Effector memory CD8-positive, alpha-beta T cell (primary cell): ENCODE results near the gene ACAD11.
"Not testable (repeated sequence)": the region's sequence is repeated elsewhere in the genome, so short reads cannot be mapped to it uniquely, and the experiment has no call there.

Experiments
- ATAC-seq: fragments of 150-1000 bp; cut with Tn5 transposase; replicated peaks from 2 replicates; pipeline ENCODE4 v1.10.0; 2021; ENCODE audit warnings: mild to moderate bottlenecking, moderate library complexity
- DNase-seq, 3 experiments: peaks; one replicate each; pipeline ENCODE4 v3.0.0; 2021
- H3K27ac Mint-ChIP-seq, 2 donors: one replicate each; pipeline ENCODE4 v1.8.0; 2022; ENCODE audit warnings: mild to moderate bottlenecking in 2 of 2, mixed read lengths in 2 of 2, moderate library complexity in 2 of 2
- H3K27me3 Mint-ChIP-seq, 2 donors: one replicate each; pipeline ENCODE4 v1.8.0; 2022; ENCODE audit warnings: mixed read lengths in 2 of 2
- H3K36me3 Mint-ChIP-seq: one replicate; pipeline ENCODE4 v1.8.0; 2022; ENCODE audit warnings: mild to moderate bottlenecking, moderate library complexity, mixed read lengths; ENCODE audit not compliant: insufficient read depth
- H3K4me1 Mint-ChIP-seq, 2 donors: one replicate each; pipeline ENCODE4 v1.8.0; 2022; ENCODE audit warnings: low read depth in 2 of 2, mixed read lengths in 2 of 2
- H3K4me3 Mint-ChIP-seq, 2 donors: one replicate each; pipeline ENCODE4 v1.8.0; 2022; ENCODE audit warnings: mild to moderate bottlenecking in 2 of 2, mixed read lengths in 2 of 2, moderate library complexity in 2 of 2
- H3K9me3 Mint-ChIP-seq, 2 donors: one replicate each; pipeline ENCODE4 v1.8.0; 2022; ENCODE audit warnings: mixed read lengths in 2 of 2

ACAD11 gene

DNA sequence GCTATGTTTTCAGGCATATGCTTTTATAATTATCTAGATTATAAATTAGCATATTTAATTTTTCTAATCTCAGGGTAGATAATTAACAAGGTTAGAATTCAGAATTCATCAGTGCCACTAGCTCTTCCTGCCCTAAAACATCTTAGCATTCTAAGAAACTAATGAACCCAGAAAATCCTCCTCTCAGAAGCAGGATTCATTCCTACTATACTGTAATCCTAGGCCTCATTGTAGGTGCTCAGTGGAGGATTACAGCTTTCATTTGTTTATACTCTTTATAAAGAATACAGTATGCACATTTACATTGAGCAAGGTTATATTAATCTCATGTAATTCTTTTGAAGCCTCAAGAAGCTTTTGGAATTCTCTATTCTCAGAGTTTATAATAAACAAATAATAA is 20.9 kb downstream of the ACAD11 start:
- H3K27ac Mint-ChIP-seq = no peak overlapping the region
- no peak for DNase-seq
- H3K36me3 Mint-ChIP-seq = peaks cover 23% of the 10 kb centered on the region
- no peak for ATAC-seq
- H3K4me1 Mint-ChIP-seq = peaks cover 0 to 7% of the 10 kb centered on the region in 2 donors
- no peaks in the 10 kb centered on the region for H3K27me3 Mint-ChIP-seq
- no peaks in the 10 kb centered on the region for H3K9me3 Mint-ChIP-seq
- H3K4me3 Mint-ChIP-seq = no peak overlapping the region

DNA sequence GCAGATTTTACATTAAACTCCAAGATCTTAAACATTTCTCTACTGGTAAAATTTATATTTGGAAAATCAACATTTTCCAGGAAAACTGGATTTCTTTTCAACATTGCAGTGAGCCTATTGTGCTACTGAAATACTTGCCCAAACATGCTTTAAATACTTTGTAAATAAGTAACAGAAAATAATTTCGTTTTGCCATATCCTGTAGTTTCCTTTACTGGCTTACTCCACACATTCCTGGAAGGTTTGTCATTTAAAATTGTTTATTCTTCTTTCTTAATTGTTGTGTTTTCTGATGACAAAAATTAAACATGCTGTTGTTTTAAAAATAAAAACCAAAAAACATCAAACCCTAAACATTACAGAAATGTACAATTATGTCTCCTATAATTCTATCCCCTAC is 22.0 kb downstream of the ACAD11 start:
- Mint-ChIP-seq H3K9me3 (no peaks in the 10 kb centered on the region), H3K36me3 (peaks cover 23% of the 10 kb centered on the region), H3K4me3 (no peak overlapping the region), H3K27ac (no peak overlapping the region), H3K4me1 (no peaks in the 10 kb centered on the region), H3K27me3 (no peaks in the 10 kb centered on the region)
- DNase-seq (no peak), ATAC-seq (no peak)

DNA sequence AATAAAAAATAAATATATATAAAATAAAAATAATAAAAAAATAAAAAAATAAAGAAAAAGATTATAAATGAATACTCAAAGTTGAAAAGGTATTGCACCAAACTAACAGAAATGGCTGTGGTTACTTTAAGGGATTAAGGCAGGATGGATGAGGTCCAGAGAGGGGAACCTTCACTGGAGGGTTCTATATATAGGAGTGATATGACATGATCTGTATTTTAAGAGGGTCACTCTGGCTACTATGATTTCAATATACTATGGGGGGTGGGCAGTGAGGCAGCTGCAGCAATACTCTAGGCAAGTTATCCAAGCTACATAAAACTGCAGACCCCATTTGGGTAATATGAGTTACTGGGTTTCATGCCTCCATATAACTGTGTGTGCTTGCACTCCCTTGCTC is 24.6 kb downstream of the ACAD11 start:
- H3K27me3 Mint-ChIP-seq = no peaks in the 10 kb centered on the region
- no peak overlapping the region for H3K4me3 Mint-ChIP-seq
- no peaks in the 10 kb centered on the region for H3K4me1 Mint-ChIP-seq
- DNase-seq = no peak
- H3K36me3 Mint-ChIP-seq = peaks cover 21% of the 10 kb centered on the region
- no peaks in the 10 kb centered on the region for H3K9me3 Mint-ChIP-seq
- H3K27ac Mint-ChIP-seq = no peak overlapping the region
- ATAC-seq = no peak

DNA sequence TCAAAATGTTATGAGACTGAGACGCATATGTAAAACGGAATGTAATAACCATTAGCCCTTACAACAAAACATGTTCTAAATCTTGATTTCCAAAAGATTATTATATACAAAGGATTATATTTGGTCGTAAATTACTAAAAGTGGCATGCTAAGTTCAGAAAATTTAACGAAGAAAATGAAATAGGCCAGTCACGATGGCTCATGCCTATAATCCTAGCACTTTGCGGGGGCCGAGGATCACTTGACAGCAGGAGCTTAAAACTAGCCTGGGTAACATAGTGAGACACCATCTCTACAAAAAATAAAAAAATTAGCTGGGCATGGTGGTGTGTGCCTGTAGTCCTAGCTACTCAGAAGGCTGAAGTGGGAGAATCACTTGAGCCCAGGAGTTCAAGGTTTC is 29.0 kb downstream of the ACAD11 start:
- no peak for DNase-seq
- Mint-ChIP-seq H3K27me3 (no peaks in the 10 kb centered on the region), H3K9me3 (no peaks in the 10 kb centered on the region), H3K4me3 (no peak overlapping the region), H3K27ac (no peak overlapping the region), H3K4me1 (no peaks in the 10 kb centered on the region), H3K36me3 (peaks cover 4% of the 10 kb centered on the region)
- no peak for ATAC-seq

DNA sequence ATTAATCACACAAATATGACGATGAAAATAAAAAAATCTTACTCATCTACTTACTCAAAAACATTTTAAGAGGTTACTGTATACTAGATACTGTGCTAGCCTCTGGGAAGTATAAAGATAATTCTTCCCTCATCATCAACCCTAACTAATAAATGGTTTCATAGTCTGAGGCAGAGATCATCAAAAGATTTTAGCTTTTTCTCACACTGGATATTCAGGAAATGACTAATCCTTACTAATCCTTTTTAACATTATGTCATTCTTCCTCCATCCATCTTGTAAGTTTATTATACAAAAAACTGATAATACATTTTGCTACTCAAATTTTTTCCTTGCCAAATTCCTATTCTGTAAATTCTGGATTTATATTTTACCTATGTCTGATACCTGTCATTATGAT is 29.7 kb downstream of the ACAD11 start:
- no peak overlapping the region for H3K27ac Mint-ChIP-seq
- H3K27me3 Mint-ChIP-seq = no peaks in the 10 kb centered on the region
- DNase-seq (no peak), ATAC-seq (no peak)
- peaks cover 4% of the 10 kb centered on the region for H3K36me3 Mint-ChIP-seq
- H3K4me3 Mint-ChIP-seq = no peak overlapping the region
- no peaks in the 10 kb centered on the region for H3K4me1 Mint-ChIP-seq
- H3K9me3 Mint-ChIP-seq = no peaks in the 10 kb centered on the region

DNA sequence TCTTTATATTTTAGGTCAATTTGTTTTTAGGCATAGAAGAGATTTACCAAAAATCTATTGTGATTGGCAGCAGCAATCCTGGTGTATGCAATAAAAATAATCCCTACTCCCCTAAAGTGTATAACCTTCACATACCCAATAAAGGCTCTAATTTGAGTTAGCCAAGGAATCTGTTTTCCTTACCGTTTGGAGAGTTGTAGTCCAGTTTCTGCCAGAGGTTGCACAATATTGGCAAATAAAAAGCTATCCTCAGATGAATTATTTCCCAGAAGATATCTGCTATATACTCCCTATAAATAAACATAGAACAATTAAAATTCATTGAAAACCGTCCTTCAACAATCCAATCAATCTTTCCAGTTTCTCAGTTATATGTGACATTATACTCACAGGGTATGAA is 31.5 kb downstream of the ACAD11 start:
- Mint-ChIP-seq H3K36me3 (peaks cover 4% of the 10 kb centered on the region), H3K27ac (no peak overlapping the region), H3K4me1 (no peaks in the 10 kb centered on the region), H3K4me3 (no peak overlapping the region), H3K9me3 (no peaks in the 10 kb centered on the region), H3K27me3 (no peaks in the 10 kb centered on the region)
- DNase-seq = no peak
- no peak for ATAC-seq

DNA sequence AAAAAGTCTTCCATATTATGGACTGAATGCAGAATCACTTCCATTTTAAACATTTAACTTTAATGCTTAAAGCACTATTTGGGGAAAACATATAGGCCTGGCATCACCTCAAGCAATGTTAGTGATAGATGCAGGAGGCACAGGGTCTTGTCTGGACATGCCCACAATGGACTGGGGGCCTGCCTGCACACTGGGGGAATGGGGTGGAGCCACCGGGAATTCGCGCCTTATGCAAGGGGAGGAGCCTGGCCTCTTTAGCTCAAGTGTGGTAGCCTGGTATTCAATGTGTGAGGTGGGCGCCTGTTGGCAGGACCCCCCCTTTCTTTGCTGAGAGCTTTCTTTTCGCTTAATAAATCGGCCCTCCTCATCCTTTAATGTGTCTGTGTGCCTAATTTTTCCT is 32.7 kb downstream of the ACAD11 start:
- no peaks in the 10 kb centered on the region for H3K9me3 Mint-ChIP-seq
- no peak overlapping the region for H3K4me3 Mint-ChIP-seq
- no peak for DNase-seq
- H3K4me1 Mint-ChIP-seq = no peaks in the 10 kb centered on the region
- ATAC-seq = no peak
- no peaks in the 10 kb centered on the region for H3K27me3 Mint-ChIP-seq
- no peak overlapping the region for H3K27ac Mint-ChIP-seq
- H3K36me3 Mint-ChIP-seq = peaks cover under 1% of the 10 kb centered on the region

DNA sequence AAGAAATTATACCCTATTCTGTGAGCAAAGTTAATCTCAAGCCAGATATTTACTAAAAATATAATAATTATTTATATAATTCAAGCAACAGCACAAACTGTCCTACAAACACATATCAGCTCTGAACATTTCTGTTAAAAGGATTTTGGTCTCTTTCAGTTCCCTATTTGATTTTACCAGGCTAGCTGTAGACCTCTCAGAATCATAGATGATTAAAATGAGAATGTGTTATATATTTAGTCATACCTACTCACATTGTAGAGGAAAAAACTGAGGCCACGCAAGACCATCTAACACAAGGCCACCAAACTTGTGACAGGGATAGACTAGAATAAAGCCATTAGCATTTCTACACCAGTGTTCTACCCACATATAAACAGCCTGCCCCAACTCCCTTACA is 34.0 kb downstream of the ACAD11 start:
- no peaks in the 10 kb centered on the region for H3K4me1 Mint-ChIP-seq
- no peak overlapping the region for H3K4me3 Mint-ChIP-seq
- DNase-seq (no peak), ATAC-seq (no peak)
- no peak overlapping the region for H3K27ac Mint-ChIP-seq
- H3K36me3 Mint-ChIP-seq = peaks cover 3% of the 10 kb centered on the region
- no peaks in the 10 kb centered on the region for H3K27me3 Mint-ChIP-seq
- no peaks in the 10 kb centered on the region for H3K9me3 Mint-ChIP-seq

DNA sequence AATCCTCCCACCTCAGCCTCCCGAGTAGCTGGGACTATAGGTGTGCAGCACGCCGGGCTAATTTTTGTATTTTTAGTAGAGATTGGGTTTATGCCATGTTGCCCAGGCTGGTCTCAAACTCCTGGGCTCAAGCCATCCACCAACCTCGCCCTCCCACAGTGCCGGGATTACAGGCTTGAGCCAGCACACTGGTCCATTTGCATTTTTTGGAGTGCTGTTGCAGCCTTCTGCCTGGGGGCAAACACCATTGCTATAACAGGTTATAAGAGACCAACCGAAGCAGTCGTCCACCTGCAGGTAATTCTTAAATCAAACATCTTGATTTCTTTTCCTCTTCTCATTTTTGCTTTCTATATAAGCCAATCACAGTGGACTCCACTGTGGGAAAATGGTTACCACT is 34.8 kb downstream of the ACAD11 start:
- ATAC-seq (no peak), DNase-seq (no peak)
- H3K9me3 Mint-ChIP-seq = no peaks in the 10 kb centered on the region
- H3K4me3 Mint-ChIP-seq = no peak overlapping the region
- H3K36me3 Mint-ChIP-seq = peaks cover 3% of the 10 kb centered on the region
- no peak overlapping the region for H3K27ac Mint-ChIP-seq
- H3K27me3 Mint-ChIP-seq = no peaks in the 10 kb centered on the region
- H3K4me1 Mint-ChIP-seq = no peaks in the 10 kb centered on the region

DNA sequence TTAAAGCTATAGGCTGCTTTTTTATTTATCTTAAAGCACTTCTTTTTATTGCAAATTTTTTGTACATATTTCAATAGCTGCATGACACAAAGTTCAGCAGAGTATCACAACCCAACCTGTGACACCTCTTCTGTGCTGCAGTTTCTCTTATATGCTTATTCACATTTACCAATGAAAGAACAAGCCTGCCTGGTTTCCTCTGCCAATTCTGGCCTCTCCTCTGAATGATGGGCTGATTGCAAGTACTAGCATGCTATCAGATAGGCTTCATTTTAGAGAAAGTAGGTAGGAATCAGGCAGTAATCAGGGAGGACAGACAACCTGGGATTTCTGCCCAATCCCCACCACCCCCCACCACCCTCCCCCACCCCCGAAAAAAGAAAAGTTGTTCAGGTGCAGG is 36.0 kb downstream of the ACAD11 start:
- Mint-ChIP-seq H3K27me3 (no peaks in the 10 kb centered on the region), H3K27ac (no peak overlapping the region), H3K9me3 (no peaks in the 10 kb centered on the region), H3K4me3 (no peak overlapping the region), H3K36me3 (peaks cover 3% of the 10 kb centered on the region), H3K4me1 (no peaks in the 10 kb centered on the region)
- no peak for DNase-seq
- ATAC-seq = no peak

DNA sequence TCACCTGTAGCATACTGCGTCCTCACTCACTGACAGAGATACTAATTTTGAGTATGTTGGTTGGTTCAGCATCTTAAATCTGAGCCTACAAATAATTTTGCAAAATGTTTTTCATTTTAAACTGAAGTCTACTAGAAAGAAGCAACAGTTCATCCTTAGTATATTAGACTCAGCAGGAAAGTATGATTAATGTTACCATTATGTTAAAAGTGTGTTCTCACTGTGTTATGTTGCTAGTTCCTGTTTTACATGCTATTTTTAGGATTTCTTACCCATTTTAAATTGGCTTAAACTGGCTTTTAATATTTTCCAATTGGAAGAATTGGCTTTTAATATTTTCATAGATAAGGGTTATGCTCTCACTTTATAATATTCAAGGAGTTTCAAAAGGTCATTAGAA is 36.8 kb downstream of the ACAD11 start:
- DNase-seq = no peak
- ATAC-seq = no peak
- H3K36me3 Mint-ChIP-seq = peaks cover 3% of the 10 kb centered on the region
- H3K27me3 Mint-ChIP-seq = no peaks in the 10 kb centered on the region
- no peak overlapping the region for H3K4me3 Mint-ChIP-seq
- no peaks in the 10 kb centered on the region for H3K9me3 Mint-ChIP-seq
- H3K4me1 Mint-ChIP-seq = no peaks in the 10 kb centered on the region
- no peak overlapping the region for H3K27ac Mint-ChIP-seq

DNA sequence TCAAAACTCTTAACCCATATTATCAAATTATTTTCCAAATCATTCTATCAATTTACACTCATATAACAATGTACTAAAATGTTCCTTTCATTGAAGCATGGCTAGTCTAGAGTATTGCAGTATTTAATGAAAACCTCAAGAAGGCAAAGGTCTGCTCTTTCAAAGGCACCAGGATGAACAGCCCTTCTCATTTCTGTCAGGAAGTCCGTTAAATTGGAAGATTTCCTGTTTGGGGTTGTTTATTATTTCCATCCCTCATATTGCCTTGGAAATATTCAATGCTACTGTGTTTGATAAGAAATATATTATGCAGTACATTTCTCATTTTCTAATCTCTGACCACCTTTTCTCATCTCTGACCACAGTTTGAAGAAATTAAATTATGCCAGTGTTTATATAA is 37.5 kb downstream of the ACAD11 start:
- ATAC-seq = no peak
- H3K27ac Mint-ChIP-seq = no peak overlapping the region
- H3K4me3 Mint-ChIP-seq = no peak overlapping the region
- H3K27me3 Mint-ChIP-seq = no peaks in the 10 kb centered on the region
- no peaks in the 10 kb centered on the region for H3K9me3 Mint-ChIP-seq
- H3K36me3 Mint-ChIP-seq = peaks cover 3% of the 10 kb centered on the region
- H3K4me1 Mint-ChIP-seq = no peaks in the 10 kb centered on the region
- no peak for DNase-seq

DNA sequence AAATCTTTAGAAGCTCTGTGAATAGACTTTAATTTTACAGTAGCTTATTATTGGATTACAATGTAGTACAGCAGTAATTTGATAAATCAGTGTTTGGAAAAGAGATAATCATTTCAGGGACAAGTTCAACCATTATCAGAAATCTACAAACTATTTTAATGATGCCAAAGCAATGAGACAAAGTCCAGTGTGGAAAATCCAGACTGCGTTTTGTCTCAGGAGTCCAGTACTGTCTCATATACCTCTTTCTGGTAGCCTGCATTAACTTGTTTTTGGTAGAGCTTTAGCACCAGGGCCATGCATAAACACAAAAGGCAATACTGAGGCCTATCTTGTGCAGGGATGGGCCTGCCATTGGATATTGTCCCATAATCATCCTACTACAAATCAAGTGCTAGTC is 42.8 kb downstream of the ACAD11 start:
- Mint-ChIP-seq H3K27me3 (no peaks in the 10 kb centered on the region), H3K4me3 (no peak overlapping the region), H3K4me1 (no peaks in the 10 kb centered on the region), H3K9me3 (peaks cover 0 to 1% of the 10 kb centered on the region in 2 donors), H3K27ac (no peak overlapping the region), H3K36me3 (peaks cover 6% of the 10 kb centered on the region)
- ATAC-seq = no peak
- no peak for DNase-seq

DNA sequence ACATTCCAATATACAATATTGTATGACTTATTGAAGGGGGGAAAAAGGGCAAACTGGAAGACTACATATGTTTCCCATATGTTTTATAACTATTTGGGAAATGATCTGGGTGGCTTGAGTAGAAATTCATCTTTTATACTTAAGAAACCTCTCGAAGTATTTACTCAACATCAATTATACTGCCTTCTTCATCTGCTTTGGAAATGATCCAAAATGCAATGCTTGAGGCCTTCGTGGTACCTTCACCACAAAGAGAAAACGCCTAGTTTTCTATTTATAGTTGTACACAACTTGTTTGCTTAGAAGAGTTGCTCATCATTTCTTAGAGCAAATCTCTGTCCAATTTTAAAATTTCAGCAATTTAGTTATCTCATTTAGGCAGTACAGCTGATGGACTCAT is 43.7 kb downstream of the ACAD11 start:
- peaks cover 0 to 1% of the 10 kb centered on the region in 2 donors for H3K9me3 Mint-ChIP-seq
- H3K4me1 Mint-ChIP-seq = no peaks in the 10 kb centered on the region
- no peak overlapping the region for H3K4me3 Mint-ChIP-seq
- peaks cover 4% of the 10 kb centered on the region for H3K36me3 Mint-ChIP-seq
- H3K27me3 Mint-ChIP-seq = no peaks in the 10 kb centered on the region
- ATAC-seq = no peak
- DNase-seq = no peak
- H3K27ac Mint-ChIP-seq = no peak overlapping the region

DNA sequence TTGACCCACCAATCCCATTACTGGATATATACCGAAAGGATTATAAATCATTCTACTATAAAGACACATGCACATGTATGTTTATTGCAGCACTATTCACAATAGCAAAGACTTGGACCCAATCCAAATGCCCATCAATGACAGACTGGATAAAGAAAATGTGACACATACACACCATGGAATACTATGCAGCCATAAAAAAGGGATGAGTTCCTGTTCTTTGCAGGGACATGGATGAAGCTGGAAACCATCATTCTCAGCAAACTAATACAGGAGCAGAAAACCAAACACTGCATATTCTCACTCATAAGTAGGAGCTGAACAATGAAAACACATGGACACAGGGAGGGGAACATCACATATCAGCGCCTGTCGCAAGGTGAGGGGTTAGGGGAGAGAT is 44.3 kb downstream of the ACAD11 start:
- H3K27ac Mint-ChIP-seq, DNase-seq, H3K27me3 Mint-ChIP-seq, ATAC-seq, H3K36me3 Mint-ChIP-seq, H3K4me3 Mint-ChIP-seq, H3K4me1 Mint-ChIP-seq, H3K9me3 Mint-ChIP-seq: not testable (repeated sequence)
